ENCODE measurements around the gene BRS3. TPM values are rescaled to one million over a fixed set of nuclear protein-coding genes. Genes with fewer than 3 reads are reported as not detected.

BRS3 gene
- total RNA-seq, 1 experiment from 2014 or later: not detected

DNA sequence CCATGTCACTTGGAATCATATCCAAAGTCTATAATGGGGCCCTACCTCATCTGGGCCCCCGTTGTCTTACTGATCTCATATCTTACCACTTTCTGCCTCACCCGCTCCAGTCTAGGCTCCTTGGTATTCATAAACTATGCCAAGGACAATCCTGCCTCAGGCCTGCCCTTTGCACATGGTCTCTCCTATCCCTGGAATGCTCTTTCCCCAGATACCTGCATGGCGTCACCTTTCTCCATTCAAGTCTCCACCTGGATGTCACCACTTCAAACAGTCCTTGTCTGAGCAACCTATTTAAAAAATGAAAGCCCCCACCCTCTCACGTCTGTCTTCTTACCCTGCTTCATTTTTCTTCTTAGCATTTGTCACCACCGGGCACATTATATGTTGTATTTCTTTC lies 52.5 kb downstream of the BRS3 start:
- H3K27me3 ChIP-seq (ENCODE audit: control insufficient read depth, insufficient read depth, low read length): no peaks in the 10 kb centered on the region; the same call in 1 of the 2 replicates
- DNase-seq (ENCODE audit: low read depth, low spot score) (no peak), ATAC-seq (no peak)
- H3K36me3 ChIP-seq (ENCODE audit: control insufficient read depth, insufficient read depth, low read length): no peaks in the 10 kb centered on the region
- BruUV-seq (replicated peaks): no TSS peak
- no peak overlapping the region for H3K4me3 ChIP-seq (ENCODE audit: low read depth in 2 of 2, low read length in 2 of 2)
- no peaks in the 10 kb centered on the region for H3K9me3 ChIP-seq (ENCODE audit: control insufficient read depth, insufficient read depth, low read depth, low read length)
- ChIA-PET CTCF (no interaction called here), POLR2A (no interaction called here)
- intact Hi-C loops (cut with micrococcal nuclease; ENCODE audit: unreplicated experiment): no loop called here
- no peak overlapping the region for H3K27ac ChIP-seq (ENCODE audit: low read length)
- H3K4me1 ChIP-seq (ENCODE audit: control insufficient read depth, insufficient read depth, low read length): no peaks in the 10 kb centered on the region
- TF ChIP-seq TCF7L2 (IDR thresholded peaks at IDR 0.05; ENCODE audit: low read depth, low read length): no peak
- TF ChIP-seq, protein P1, sequence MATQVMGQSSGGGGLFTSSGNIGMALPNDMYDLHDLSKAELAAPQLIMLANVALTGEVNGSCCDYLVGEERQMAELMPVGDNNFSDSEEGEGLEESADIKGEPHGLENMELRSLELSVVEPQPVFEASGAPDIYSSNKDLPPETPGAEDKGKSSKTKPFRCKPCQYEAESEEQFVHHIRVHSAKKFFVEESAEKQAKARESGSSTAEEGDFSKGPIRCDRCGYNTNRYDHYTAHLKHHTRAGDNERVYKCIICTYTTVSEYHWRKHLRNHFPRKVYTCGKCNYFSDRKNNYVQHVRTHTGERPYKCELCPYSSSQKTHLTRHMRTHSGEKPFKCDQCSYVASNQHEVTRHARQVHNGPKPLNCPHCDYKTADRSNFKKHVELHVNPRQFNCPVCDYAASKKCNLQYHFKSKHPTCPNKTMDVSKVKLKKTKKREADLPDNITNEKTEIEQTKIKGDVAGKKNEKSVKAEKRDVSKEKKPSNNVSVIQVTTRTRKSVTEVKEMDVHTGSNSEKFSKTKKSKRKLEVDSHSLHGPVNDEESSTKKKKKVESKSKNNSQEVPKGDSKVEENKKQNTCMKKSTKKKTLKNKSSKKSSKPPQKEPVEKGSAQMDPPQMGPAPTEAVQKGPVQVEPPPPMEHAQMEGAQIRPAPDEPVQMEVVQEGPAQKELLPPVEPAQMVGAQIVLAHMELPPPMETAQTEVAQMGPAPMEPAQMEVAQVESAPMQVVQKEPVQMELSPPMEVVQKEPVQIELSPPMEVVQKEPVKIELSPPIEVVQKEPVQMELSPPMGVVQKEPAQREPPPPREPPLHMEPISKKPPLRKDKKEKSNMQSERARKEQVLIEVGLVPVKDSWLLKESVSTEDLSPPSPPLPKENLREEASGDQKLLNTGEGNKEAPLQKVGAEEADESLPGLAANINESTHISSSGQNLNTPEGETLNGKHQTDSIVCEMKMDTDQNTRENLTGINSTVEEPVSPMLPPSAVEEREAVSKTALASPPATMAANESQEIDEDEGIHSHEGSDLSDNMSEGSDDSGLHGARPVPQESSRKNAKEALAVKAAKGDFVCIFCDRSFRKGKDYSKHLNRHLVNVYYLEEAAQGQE (IDR thresholded peaks at IDR 0.05; ENCODE audit: insufficient read depth in 1 of 2, low read depth in 2 of 2, low read length in 1 of 2): no peak
- no peak for TF ChIP-seq POLR2AphosphoS5 (IDR thresholded peaks at IDR 0.05; ENCODE audit: low read depth, low read length)
- no peak for TF ChIP-seq SIN3A (IDR thresholded peaks at IDR 0.05; ENCODE audit: borderline replicate concordance, insufficient read depth, low read depth, low read length)
- no peak for TF ChIP-seq CTCF (IDR thresholded peaks at IDR 0.05)
- in situ Hi-C loops (cut with HindIII; ENCODE audit: low pct_unique_long_range_greater_than_20kb, low sequenced_read_pairs): no loop called here

- Histone ChIP-seq H3K4me1 (ENCODE audit: control insufficient read depth, insufficient read depth, low read length) (no peaks in the 10 kb centered on the region), H3K36me3 (ENCODE audit: control insufficient read depth, insufficient read depth, low read length) (no peaks in the 10 kb centered on the region), H3K9me3 (ENCODE audit: control insufficient read depth, insufficient read depth, low read depth, low read length) (no peaks in the 10 kb centered on the region), H3K27ac (ENCODE audit: low read length) (no peak overlapping the region), H3K27me3 (ENCODE audit: control insufficient read depth, insufficient read depth, low read length) (no peaks in the 10 kb centered on the region; the same call in 1 of the 2 replicates), H3K4me3 (ENCODE audit: low read depth in 2 of 2, low read length in 2 of 2) (no peak overlapping the region)
- ChIA-PET CTCF (no interaction called here), POLR2A (no interaction called here)
- intact Hi-C loops (cut with micrococcal nuclease; ENCODE audit: unreplicated experiment) (no loop called here), in situ Hi-C loops (cut with HindIII; ENCODE audit: low pct_unique_long_range_greater_than_20kb, low sequenced_read_pairs) (no loop called here)
- BruUV-seq (replicated peaks): no TSS peak
- no peak for ATAC-seq
- TF ChIP-seq TCF7L2 (IDR thresholded peaks at IDR 0.05; ENCODE audit: low read depth, low read length): no peak
- TF ChIP-seq, protein P1 (IDR thresholded peaks at IDR 0.05; ENCODE audit: insufficient read depth in 1 of 2, low read depth in 2 of 2, low read length in 1 of 2): no peak
- no peak for TF ChIP-seq CTCF (IDR thresholded peaks at IDR 0.05)
- TF ChIP-seq POLR2AphosphoS5 (IDR thresholded peaks at IDR 0.05; ENCODE audit: low read depth, low read length): no peak
- no peak for TF ChIP-seq SIN3A (IDR thresholded peaks at IDR 0.05; ENCODE audit: borderline replicate concordance, insufficient read depth, low read depth, low read length)
- DNase-seq (ENCODE audit: low read depth, low spot score): no peak
These were observed 53.5 kb downstream of the BRS3 start for GRCh38 chrX:136541294-136541693.

Measured in Panc1 (cell line).